H1 (cell line): ENCODE results near the gene ASTN2. TPM values are rescaled to one million over a fixed set of nuclear protein-coding genes. Genes with fewer than 3 reads are reported as not detected.

Source experiments
- EP300 ChIP-seq, 2 experiments: IDR thresholded peaks; 1 replicate in 1 of 2; 2 replicates in 1 of 2; pipeline ENCODE4 v1.6.1; 2011 to 2012; ENCODE audit warnings: low read depth in 2 of 2, low read length in 2 of 2, mild to moderate bottlenecking in 2 of 2, borderline replicate concordance in 1 of 2, inconsistent platforms in 1 of 2, moderate library complexity in 1 of 2
- GTF2F1 ChIP-seq: IDR thresholded peaks from 2 replicates; pipeline ENCODE4 v1.6.1; 2012; ENCODE audit warnings: low read depth, low read length, improper control_type of control experiment, borderline replicate concordance
- HDAC6 ChIP-seq: IDR thresholded peaks from one replicate; pipeline ENCODE4 v1.7.1; 2012; ENCODE audit warnings: low read depth, mild to moderate bottlenecking, inconsistent platforms, low read length, moderate library complexity
- KDM5A ChIP-seq: fragments of 200-600 bp; IDR thresholded peaks from 2 replicates; pipeline ENCODE4 v1.7.1; 2012; ENCODE audit warnings: mild to moderate bottlenecking, low read length, inconsistent platforms, mixed read lengths
- PHF8 ChIP-seq: fragments of 200-600 bp; sonication (generic); conservative IDR thresholded peaks from 2 replicates; pipeline ENCODE4 v1.7.1; 2012; ENCODE audit warnings: low read depth, mild to moderate bottlenecking, inconsistent platforms, low read length, moderate library complexity
- POLR2A ChIP-seq, 2 experiments: IDR thresholded peaks; 1 replicate in 1 of 2; 2 replicates in 1 of 2; pipeline ENCODE4 v1.6.1; 2011; ENCODE audit warnings: low read depth in 2 of 2, low read length in 2 of 2, mild to moderate bottlenecking in 2 of 2; ENCODE audit errors: control extremely low read depth in 1 of 2
- SAP30 ChIP-seq: fragments of 300-600 bp; sonication (generic); IDR thresholded peaks from 2 replicates; pipeline ENCODE4 v1.7.1; 2012; ENCODE audit warnings: low read length, moderate library complexity, mild to moderate bottlenecking, inconsistent platforms; ENCODE audit not compliant: insufficient read depth, insufficient replicate concordance
- polyA plus RNA-seq, 7 experiments: library from polyadenylated mRNA; depleted of rRNA in 3 of 7; stranded (reverse) in 5 of 7; unstranded in 2 of 7; fragments of >200 nt in 5 of 7; fragments of 200-250 nt in 2 of 7; gene quantifications; 1 replicate in 5 of 7; 2 replicates in 1 of 7; 4 replicates in 1 of 7; pipeline versions ENCODE4 v1.2.1 to v1.2.3, GENCODE V29; 2011 to 2013; ENCODE audit warnings: missing spikeins in 2 of 7, mixed read lengths in 2 of 7
- total RNA-seq: library from RNA; stranded (reverse); fragmentation: NEBNext Ultra II Directional; extraction: Animal tissue kit (Norgen Biotek cat#: 25700); gene quantifications from 2 replicates; pipeline ENCODE4 v1.2.1, GENCODE V29; 2021
- TF ChIP-seq, protein P1 (sequence below): IDR thresholded peaks from 2 replicates; pipeline ENCODE4 v1.6.1; 2012; ENCODE audit warnings: low read length, inconsistent platforms
- TF ChIP-seq, protein P2 (sequence below): IDR thresholded peaks from 2 replicates; pipeline ENCODE4 v1.6.1; 2012; ENCODE audit warnings: inconsistent platforms

The ASTN2 gene
- total and polyA plus RNA-seq, 2 of the 8 experiments (the other 6 are each of a cell fraction or from before 2014, with no cell fraction given) = 8.2 to 13.7 TPM

DNA sequence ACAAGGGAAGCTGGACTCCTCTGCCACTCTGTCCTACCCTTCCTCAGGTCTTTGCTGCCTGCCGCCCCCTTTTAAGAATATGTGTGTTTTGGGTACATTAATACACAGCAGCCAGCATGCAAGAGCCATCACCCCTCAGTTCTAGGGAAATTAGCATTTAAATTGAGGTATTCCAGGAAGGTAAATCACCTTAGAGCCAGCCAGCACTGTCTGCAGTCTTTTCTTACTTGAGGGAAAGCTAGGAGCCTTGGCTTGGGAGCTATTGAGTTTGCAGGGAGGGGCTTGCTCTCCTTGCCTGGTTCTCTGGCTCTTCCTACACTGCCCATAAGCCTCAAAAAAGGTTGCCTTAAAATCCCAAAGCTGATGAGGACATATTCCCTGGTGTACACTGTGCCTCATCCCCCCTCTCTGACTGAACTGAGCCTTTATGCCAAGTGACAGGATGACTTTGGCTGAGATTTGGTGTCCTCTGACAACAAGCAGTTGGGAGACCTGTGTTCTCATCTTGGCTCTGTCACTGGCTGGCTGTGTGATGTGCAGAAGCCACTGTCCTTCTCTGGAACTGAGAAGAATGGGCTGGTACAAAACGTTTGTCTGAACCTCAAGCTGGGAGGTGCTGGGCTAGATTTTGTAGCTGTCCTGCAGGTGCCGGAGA is 673.6 kb downstream of the ASTN2 start (continued):
- TF ChIP-seq, protein P1, sequence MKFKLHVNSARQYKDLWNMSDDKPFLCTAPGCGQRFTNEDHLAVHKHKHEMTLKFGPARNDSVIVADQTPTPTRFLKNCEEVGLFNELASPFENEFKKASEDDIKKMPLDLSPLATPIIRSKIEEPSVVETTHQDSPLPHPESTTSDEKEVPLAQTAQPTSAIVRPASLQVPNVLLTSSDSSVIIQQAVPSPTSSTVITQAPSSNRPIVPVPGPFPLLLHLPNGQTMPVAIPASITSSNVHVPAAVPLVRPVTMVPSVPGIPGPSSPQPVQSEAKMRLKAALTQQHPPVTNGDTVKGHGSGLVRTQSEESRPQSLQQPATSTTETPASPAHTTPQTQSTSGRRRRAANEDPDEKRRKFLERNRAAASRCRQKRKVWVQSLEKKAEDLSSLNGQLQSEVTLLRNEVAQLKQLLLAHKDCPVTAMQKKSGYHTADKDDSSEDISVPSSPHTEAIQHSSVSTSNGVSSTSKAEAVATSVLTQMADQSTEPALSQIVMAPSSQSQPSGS = no peak
- no peak for TF ChIP-seq SAP30
- TF ChIP-seq PHF8 = no peak
- no peak for TF ChIP-seq KDM5A
- TF ChIP-seq POLR2A (IDR thresholded peaks at IDR 0.05; ENCODE audit: control extremely low read depth in 1 of 2, low read depth in 2 of 2, low read length in 2 of 2) = no peak
- TF ChIP-seq GTF2F1 = no peak
- TF ChIP-seq, protein P2, sequence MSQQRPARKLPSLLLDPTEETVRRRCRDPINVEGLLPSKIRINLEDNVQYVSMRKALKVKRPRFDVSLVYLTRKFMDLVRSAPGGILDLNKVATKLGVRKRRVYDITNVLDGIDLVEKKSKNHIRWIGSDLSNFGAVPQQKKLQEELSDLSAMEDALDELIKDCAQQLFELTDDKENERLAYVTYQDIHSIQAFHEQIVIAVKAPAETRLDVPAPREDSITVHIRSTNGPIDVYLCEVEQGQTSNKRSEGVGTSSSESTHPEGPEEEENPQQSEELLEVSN = no peak
- no peak for TF ChIP-seq HDAC6
- no peak for TF ChIP-seq EP300 (IDR thresholded peaks at IDR 0.05; ENCODE audit: borderline replicate concordance in 1 of 2, low read depth in 2 of 2, low read length in 2 of 2)
